ENCODE data around the gene SRSF9. TPM values are rescaled to one million over a fixed set of nuclear protein-coding genes. Genes with fewer than 3 reads are reported as not detected.
"Not testable (repeated sequence)": the region's sequence is repeated elsewhere in the genome, so short reads cannot be mapped to it uniquely, and the experiment has no call there.

Gene SRSF9
- total RNA-seq, 2 donors from 2014 or later = 98.7 to 131 TPM

- no peak overlapping the region for H3K4me3 ChIP-seq
- WGBS = 94% methylated on average over 7 of the region's 7 CpGs
- H3K9me3 ChIP-seq = no peaks in the 10 kb centered on the region
- H3K27me3 ChIP-seq (replicated peaks; ENCODE audit: insufficient read depth) = no peaks in the 10 kb centered on the region
- no peaks in the 10 kb centered on the region for H3K4me1 ChIP-seq (replicated peaks)
- peaks cover 0 to 6% of the 10 kb centered on the region in 2 donors for H3K36me3 ChIP-seq
- no peak for TF ChIP-seq CTCF (IDR thresholded peaks at IDR 0.05)
- intact Hi-C loops (cut with DNase I) = no loop called here
- no peak for DNase-seq (ENCODE audit: low spot score)
- no peak overlapping the region for H3K27ac ChIP-seq
Observed at GRCh38 chr12:120455302-120455701, 14.2 kb downstream of the SRSF9 start.

DNA sequence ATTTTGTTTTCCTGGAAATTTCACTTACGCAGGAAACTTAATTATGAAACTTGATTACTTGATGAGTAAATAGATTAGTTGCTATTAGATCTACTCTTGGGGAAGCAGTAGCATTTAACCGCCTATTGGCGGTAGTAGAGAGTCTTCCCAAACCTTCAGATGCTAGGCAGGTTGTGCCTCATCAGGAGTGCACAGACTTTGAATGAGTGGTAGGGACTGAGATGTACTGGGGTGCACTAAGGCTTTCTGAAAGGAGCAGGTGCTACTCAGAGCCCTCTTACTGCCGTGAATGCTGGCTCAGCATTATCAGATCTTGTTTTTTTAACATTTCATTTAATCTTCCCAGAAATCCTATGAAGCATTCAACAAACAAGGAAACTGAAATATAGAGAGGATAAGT is 15.6 kb downstream of the SRSF9 start:
- WGBS = 73% methylated on average over 4 of the region's 4 CpGs
- H3K9me3 ChIP-seq = no peaks in the 10 kb centered on the region
- DNase-seq (ENCODE audit: low spot score) = no peak
- H3K4me3 ChIP-seq = no peak overlapping the region
- peaks cover 0 to 2% of the 10 kb centered on the region in 2 donors for H3K36me3 ChIP-seq
- H3K27me3 ChIP-seq (replicated peaks; ENCODE audit: insufficient read depth) = no peaks in the 10 kb centered on the region
- intact Hi-C loops (cut with DNase I) = no loop called here
- no peak overlapping the region for H3K27ac ChIP-seq
- TF ChIP-seq POLR2A (IDR thresholded peaks at IDR 0.05) (no peak), POLR2AphosphoS5 (IDR thresholded peaks at IDR 0.05) (no peak), CTCF (IDR thresholded peaks at IDR 0.05) (peak in 1 of 4 experiments; percentile 33)
- no peaks in the 10 kb centered on the region for H3K4me1 ChIP-seq (replicated peaks)

GRCh38 chr12:120453060-120453750 is 16.3 kb downstream of the SRSF9 start:
- H3K27ac ChIP-seq = no peak overlapping the region
- H3K27me3 ChIP-seq (replicated peaks; ENCODE audit: insufficient read depth) = no peaks in the 10 kb centered on the region
- 94% methylated on average over 3 of the region's 3 CpGs for WGBS
- no peaks in the 10 kb centered on the region for H3K36me3 ChIP-seq
- TF ChIP-seq POLR2AphosphoS5 (IDR thresholded peaks at IDR 0.05) = no peak
- TF ChIP-seq POLR2A (IDR thresholded peaks at IDR 0.05) = no peak
- TF ChIP-seq CTCF (IDR thresholded peaks at IDR 0.05) = no peak
- H3K4me1 ChIP-seq (replicated peaks) = no peaks in the 10 kb centered on the region
- no peak for DNase-seq (ENCODE audit: low spot score)
- no peak overlapping the region for H3K4me3 ChIP-seq
- intact Hi-C loops (cut with DNase I) = no loop called here
- H3K9me3 ChIP-seq = no peaks in the 10 kb centered on the region

DNA sequence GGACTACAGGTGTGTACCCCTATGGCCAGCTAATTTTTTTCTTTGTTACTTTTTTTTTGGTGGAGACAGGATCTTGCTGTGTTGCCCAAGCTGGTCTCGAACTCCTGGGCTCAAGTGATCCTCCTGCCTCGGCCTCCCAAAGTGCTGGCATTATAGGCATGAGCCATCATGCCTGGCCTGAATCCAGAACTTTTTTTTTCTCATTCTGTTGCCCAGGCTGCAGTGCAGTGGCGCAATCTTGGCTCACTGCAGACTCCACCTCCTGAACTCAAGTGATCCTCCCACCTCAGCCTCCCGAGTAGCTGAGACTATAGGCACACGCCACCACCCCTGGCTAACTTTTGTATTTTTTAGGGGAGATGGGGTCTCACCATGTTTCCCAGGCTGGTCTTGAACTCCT is 17.0 kb downstream of the SRSF9 start:
- H3K36me3 ChIP-seq; H3K4me3 ChIP-seq; H3K27me3 ChIP-seq (replicated peaks; ENCODE audit: insufficient read depth); H3K27ac ChIP-seq; H3K4me1 ChIP-seq (replicated peaks); intact Hi-C loops (cut with DNase I); DNase-seq (ENCODE audit: low spot score); H3K9me3 ChIP-seq: not testable (repeated sequence)
- 86% methylated on average over 5 of the region's 5 CpGs for WGBS

- H3K27ac ChIP-seq = no peak overlapping the region
- intact Hi-C loops (cut with DNase I) = loop anchor here (10.0 kb wide), 1 partner anchor 197 kb away; the partner anchor contains the start of gene CABP1
- 93% methylated on average over 4 of the region's 4 CpGs for WGBS
- H3K27me3 ChIP-seq (replicated peaks; ENCODE audit: insufficient read depth) = no peaks in the 10 kb centered on the region
- peaks cover 6% of the 10 kb centered on the region for H3K4me1 ChIP-seq (replicated peaks)
- no peak overlapping the region for H3K4me3 ChIP-seq
- H3K9me3 ChIP-seq = no peaks in the 10 kb centered on the region
- H3K36me3 ChIP-seq = no peaks in the 10 kb centered on the region
- no peak for TF ChIP-seq POLR2A (IDR thresholded peaks at IDR 0.05)
- TF ChIP-seq CTCF (IDR thresholded peaks at IDR 0.05) = no peak
- TF ChIP-seq POLR2AphosphoS5 (IDR thresholded peaks at IDR 0.05) = no peak
- DNase-seq (ENCODE audit: low spot score) = no peak
Observed at GRCh38 chr12:120447992-120448391, 21.6 kb downstream of the SRSF9 start.

- Histone ChIP-seq H3K4me3 (peak overlapping the region; percentile 76 to 81), H3K27ac (peak overlapping the region; percentile 82 to 89)
- intact Hi-C loops (cut with DNase I) = loop anchor here (10.0 kb wide), 1 partner anchor 198 kb away; the partner anchor contains the start of gene CABP1
- not testable (repeated sequence) for DNase-seq (ENCODE audit: low spot score); H3K36me3 ChIP-seq; H3K9me3 ChIP-seq; H3K4me1 ChIP-seq (replicated peaks); H3K27me3 ChIP-seq (replicated peaks; ENCODE audit: insufficient read depth)
- 3% methylated on average over 17 of the region's 17 CpGs for WGBS
Observed at GRCh38 chr12:120446844-120447178, 22.7 kb downstream of the SRSF9 start.
